Activated naive CD4-positive, alpha-beta T cell treated with anti-CD3 and anti-CD28 coated beads for 36 hours (primary cell): Measurements from ENCODE around the gene CAT. TPM values are rescaled to one million over a fixed set of nuclear protein-coding genes. Genes with fewer than 3 reads are reported as not detected.
A peak's percentile ranks its signal among the peaks of the same experiment; 100 is the strongest.

Experiments
- CTCF ChIA-PET: fragments of 350-600 bp; sonication (Branson Sonifier 250); formaldehyde crosslinking; loops from one replicate; lab custom pipeline; 2021; ENCODE audit warnings: antibody characterized with exemption; lab: Charles Lee
- DNase-seq: peaks from one replicate; pipeline ENCODE4 v3.0.0-alpha.2; 2020
- H3K27ac Mint-ChIP-seq: one replicate; pipeline ENCODE4 v1.8.0; 2021; ENCODE audit warnings: mild to moderate bottlenecking, mixed read lengths
- H3K27me3 Mint-ChIP-seq: one replicate; pipeline ENCODE4 v1.8.0; 2021; ENCODE audit warnings: low read depth, mixed read lengths
- H3K36me3 Mint-ChIP-seq: one replicate; pipeline ENCODE4 v1.8.0; 2021; ENCODE audit warnings: low read depth, mixed read lengths
- H3K4me1 Mint-ChIP-seq: one replicate; pipeline ENCODE4 v1.8.0; 2021; ENCODE audit warnings: low read depth, mixed read lengths
- H3K4me3 Mint-ChIP-seq: one replicate; pipeline ENCODE4 v1.8.0; 2021; ENCODE audit warnings: mild to moderate bottlenecking, moderate library complexity, mixed read lengths
- H3K9me3 Mint-ChIP-seq: one replicate; pipeline ENCODE4 v1.8.0; 2021; ENCODE audit warnings: mixed read lengths
- intact Hi-C: fragments of 100-400 bp; cut with micrococcal nuclease; formaldehyde crosslinking; loops from one replicate; pipeline ENCODE4 v1.15.1; 2023
- total RNA-seq, 2 experiments: library from RNA; stranded (reverse); gene quantifications; one replicate each; pipeline ENCODE4 v1.2.3, GENCODE V29; 2021

Gene CAT
- total RNA-seq, 2 experiments from 2014 or later: 28.3 to 29.1 TPM

DNA sequence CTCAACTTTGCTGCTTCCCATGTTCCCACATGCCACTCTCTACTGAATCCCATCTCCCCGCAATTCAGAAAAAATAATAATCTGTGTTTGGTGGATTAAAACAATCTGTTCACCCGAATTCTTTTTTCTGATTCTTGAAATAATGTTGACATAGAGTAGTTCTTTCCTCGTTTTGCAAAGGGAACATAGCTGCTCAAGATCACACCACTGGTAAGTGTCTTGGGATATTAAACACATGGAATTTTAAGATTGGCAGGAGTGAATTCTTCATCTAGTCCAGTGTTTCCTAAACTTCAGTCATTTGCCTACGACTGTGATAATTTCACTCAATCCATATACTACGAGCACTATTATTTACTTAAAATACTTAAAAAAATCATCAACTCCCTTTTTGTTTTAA lies 68.9 kb downstream of the CAT start:
- CTCF ChIA-PET: no interaction called here
- no peak for DNase-seq
- intact Hi-C loops: no loop called here
- Mint-ChIP-seq H3K27ac (no peak overlapping the region), H3K4me1 (no peaks in the 10 kb centered on the region), H3K4me3 (no peak overlapping the region), H3K9me3 (no peaks in the 10 kb centered on the region), H3K27me3 (no peaks in the 10 kb centered on the region), H3K36me3 (no peaks in the 10 kb centered on the region)

DNA sequence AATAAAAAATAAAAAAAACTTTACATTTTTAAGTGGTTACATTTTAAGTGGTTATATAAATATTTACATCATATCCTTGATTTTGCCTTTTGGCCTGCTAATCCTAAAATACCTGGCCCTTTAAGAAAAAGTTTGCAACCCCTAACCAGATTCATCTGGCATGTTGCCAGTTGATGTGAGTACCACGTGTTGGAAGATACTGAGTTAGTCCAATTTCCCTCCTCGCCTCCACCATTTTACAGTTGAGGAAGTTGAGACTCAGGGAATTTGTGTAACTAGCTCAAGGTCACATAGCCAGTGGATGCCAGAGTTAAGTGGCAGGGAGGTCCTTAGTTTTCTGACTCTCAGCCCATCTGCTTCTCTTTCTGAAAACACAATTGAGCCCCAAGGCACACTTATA lies 69.8 kb downstream of the CAT start:
- H3K27me3 Mint-ChIP-seq: no peaks in the 10 kb centered on the region
- H3K9me3 Mint-ChIP-seq: no peaks in the 10 kb centered on the region
- CTCF ChIA-PET: no interaction called here

DNA sequence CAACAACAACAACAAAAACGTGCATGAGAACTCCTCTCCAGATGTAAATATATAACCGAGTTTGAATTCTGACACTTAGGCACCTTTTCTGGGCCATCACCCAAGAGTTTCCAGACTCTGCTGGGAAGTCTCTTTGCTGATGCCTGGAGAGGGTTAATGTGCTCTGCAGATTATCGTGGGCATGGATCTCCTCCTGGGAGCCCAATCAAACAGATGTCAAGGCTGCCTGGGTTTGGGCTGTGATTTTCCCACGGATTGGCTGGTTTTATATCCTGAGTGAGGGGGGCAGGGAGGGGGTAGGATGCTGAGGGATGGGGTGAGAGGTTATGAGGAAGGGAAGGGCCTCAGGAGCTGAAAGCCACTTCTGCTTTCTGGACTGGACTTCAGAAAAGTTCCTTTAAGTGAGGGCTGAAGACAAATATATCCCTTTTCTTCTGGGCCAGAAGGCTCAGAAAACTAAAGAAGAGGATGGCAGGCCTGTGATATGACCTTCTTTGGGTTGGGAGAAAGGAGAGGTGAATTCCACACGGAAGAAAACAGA lies 70.7 kb downstream of the CAT start:
- no peak for DNase-seq
- no peaks in the 10 kb centered on the region for H3K4me1 Mint-ChIP-seq
- intact Hi-C loops: no loop called here
- no peak overlapping the region for H3K4me3 Mint-ChIP-seq
- H3K27me3 Mint-ChIP-seq: no peaks in the 10 kb centered on the region
- H3K9me3 Mint-ChIP-seq: no peaks in the 10 kb centered on the region
- H3K27ac Mint-ChIP-seq: no peak overlapping the region
- no peaks in the 10 kb centered on the region for H3K36me3 Mint-ChIP-seq
- CTCF ChIA-PET: no interaction called here

More for the DNA sequence above, 69.8 kb downstream of the CAT start:
- no peaks in the 10 kb centered on the region for H3K36me3 Mint-ChIP-seq
- H3K4me1 Mint-ChIP-seq: no peaks in the 10 kb centered on the region
- no peak for DNase-seq
- H3K27ac Mint-ChIP-seq: no peak overlapping the region
- H3K4me3 Mint-ChIP-seq: no peak overlapping the region
- intact Hi-C loops: no loop called here

DNA sequence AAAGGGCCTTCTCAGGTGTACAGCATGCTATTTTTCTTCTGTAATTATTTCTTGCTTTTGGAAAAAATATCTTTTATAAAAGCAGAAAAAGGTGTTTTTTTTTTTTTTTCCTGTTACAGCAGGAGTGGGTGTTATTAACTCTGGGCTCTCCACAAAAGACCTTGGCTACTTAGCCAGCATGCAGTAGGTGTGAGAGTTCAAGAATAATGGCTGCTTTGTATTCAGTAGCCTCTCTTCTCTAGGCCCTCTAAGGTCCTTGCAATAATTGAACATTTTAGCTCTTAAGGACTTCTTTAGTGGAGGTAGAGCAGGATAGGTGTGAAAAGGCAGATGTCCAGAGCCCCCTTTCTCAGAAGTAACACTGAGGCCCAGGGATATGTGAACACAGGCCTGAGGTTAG lies 71.5 kb downstream of the CAT start:
- Mint-ChIP-seq H3K36me3 (no peaks in the 10 kb centered on the region), H3K27ac (no peak overlapping the region), H3K27me3 (no peaks in the 10 kb centered on the region), H3K4me1 (no peaks in the 10 kb centered on the region), H3K9me3 (no peaks in the 10 kb centered on the region), H3K4me3 (no peak overlapping the region)
- DNase-seq: no peak
- intact Hi-C loops: loop anchor here (5.0 kb wide), 2 partner anchors 142 to 882 kb away; no protein-coding TSS in a partner anchor
- CTCF ChIA-PET: interaction anchor here (0.6 kb wide), 1 partner anchor 591 kb away, joined by 3 read pairs; no protein-coding TSS in a partner anchor

DNA sequence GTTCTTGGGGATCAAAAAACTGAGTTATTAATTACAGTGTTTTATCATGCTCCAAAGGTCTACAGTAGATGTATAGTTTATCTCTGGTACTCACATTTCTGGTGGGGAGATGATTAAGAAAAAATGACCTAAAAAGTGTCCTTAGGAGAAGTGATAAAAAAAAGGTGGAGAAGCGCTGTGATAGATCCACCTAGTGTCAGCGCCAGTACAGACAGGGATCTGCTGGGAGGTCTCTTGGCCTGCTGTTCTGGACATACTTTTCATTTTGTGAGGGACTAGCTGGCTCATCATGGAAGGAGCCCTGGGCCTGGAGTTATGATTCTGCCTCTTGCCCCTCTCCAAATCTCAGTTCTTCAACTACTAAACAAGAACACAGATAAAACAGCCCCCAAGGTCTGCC lies 71.9 kb downstream of the CAT start:
- no peaks in the 10 kb centered on the region for H3K36me3 Mint-ChIP-seq
- H3K4me3 Mint-ChIP-seq: no peak overlapping the region
- H3K4me1 Mint-ChIP-seq: no peaks in the 10 kb centered on the region
- no peak overlapping the region for H3K27ac Mint-ChIP-seq
- H3K9me3 Mint-ChIP-seq: no peaks in the 10 kb centered on the region
- intact Hi-C loops: loop anchor here (5.0 kb wide), 2 partner anchors 142 to 882 kb away; no protein-coding TSS in a partner anchor
- no peak for DNase-seq
- CTCF ChIA-PET: interaction anchor here (0.5 to 0.6 kb wide), 2 partner anchors 46 to 592 kb away, joined by 3 read pairs; no protein-coding TSS in a partner anchor
- no peaks in the 10 kb centered on the region for H3K27me3 Mint-ChIP-seq

DNA sequence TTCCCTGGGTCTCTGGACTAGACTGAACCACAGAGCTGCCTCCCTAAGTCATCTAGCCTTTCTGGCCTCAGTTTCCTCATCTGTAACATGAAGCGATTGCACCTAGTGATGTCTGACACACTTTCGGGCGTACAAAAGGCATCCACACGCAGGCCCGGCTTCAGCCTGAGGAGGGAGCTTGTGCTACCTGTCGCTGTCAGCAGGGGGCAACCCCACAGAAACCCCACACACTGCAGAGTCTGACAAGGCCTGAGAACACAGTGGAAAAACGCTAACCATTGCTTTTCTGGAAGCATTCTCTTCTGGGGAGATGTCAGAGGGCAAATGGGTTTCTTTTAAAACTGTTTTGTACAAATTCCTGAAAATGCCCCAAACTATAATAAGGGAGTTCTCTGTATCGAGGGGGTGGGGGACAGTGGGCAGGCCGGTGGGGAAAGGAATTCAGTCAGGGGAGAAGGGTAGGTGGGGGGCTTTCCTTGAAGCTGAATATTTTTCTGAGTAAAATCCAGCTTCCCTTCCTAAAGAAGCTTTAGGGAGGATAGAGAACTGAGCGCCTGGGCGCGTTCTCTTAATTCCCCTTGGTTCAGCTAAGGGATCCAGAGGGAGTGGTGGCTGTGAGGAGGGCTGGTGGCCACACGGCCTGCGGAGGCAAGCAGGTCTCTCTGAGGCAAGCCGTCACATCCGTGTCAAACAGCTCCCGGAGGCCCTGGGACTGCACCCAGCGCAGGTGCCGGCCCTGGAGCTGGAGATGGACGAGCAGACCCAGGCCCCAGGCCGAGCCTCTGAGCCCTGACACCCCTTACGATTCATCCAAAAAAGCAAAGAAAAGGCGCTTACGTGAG lies 74.3 kb downstream of the CAT start:
- Mint-ChIP-seq H3K9me3 (no peaks in the 10 kb centered on the region), H3K4me1 (no peaks in the 10 kb centered on the region), H3K27me3 (no peaks in the 10 kb centered on the region), H3K27ac (no peak overlapping the region), H3K4me3 (no peak overlapping the region), H3K36me3 (no peaks in the 10 kb centered on the region)
- CTCF ChIA-PET: interaction anchor here (0.6 to 3.1 kb wide), 16 partner anchors 10 to 879 kb away, joined by 3 to 12 read pairs (median 4); no protein-coding TSS in a partner anchor
- DNase-seq: peak; percentile 74
- intact Hi-C loops: loop anchor here (5.0 kb wide), 2 partner anchors 139 to 879 kb away; no protein-coding TSS in a partner anchor

DNA sequence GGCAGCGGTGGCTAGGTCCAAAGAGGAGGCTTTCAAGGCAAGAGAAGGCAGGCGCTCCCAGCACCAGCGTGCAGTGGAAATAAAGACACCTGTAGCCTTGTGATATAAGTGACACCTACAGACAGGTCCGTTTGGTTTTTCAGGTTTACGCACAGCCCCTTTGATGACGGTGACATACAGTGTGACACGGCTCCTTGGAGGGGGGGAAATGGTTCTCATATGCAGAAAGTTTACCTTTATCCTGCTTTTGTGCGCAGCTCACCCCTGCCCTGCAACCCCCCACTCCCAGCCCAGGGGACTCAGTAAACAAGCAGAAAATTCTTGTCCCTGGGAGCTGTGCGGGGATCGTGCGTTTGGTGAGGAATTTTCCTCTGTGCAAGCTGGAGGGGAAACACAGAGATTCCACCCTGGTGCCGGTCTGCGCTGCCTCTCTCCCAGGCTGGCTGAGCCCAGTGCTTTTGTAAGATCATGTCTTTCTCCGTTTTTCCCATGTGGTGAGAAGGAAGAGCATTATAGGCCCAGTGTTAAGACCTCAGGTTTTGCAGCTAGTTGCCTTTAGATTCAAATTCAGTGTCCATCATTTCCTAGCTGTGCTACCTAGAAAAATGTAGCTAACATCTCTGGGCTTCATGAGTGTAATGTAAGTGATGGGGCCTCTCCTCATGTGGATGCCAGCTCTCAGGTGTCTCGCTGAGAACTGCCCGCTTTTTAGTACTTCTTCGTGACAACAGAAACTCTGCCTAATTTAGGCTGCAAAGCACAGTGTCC lies 75.1 kb downstream of the CAT start, which contains the start of gene ELF5:
Gene ELF5 (minus strand): TSS at position 113 of the 768 bp plus-strand sequence. CDS start 8,045 bp downstream, outside the sequence.
- Mint-ChIP-seq H3K27ac (no peak within 1 kb of the TSS), H3K4me1 (no peaks in the 10 kb centered on the region), H3K9me3 (no peaks in the 10 kb centered on the region), H3K36me3 (no peaks in the 10 kb centered on the region), H3K27me3 (no peaks in the 10 kb centered on the region), H3K4me3 (no peak within 1 kb of the TSS)
- intact Hi-C loops: loop anchor here (5.0 kb wide), 2 partner anchors 138 to 878 kb away; no protein-coding TSS in a partner anchor
- CTCF ChIA-PET: interaction anchor here (0.6 to 3.1 kb wide), 11 partner anchors 9 to 878 kb away, joined by 3 to 12 read pairs (median 3); no protein-coding TSS in a partner anchor
- no peak for DNase-seq

DNA sequence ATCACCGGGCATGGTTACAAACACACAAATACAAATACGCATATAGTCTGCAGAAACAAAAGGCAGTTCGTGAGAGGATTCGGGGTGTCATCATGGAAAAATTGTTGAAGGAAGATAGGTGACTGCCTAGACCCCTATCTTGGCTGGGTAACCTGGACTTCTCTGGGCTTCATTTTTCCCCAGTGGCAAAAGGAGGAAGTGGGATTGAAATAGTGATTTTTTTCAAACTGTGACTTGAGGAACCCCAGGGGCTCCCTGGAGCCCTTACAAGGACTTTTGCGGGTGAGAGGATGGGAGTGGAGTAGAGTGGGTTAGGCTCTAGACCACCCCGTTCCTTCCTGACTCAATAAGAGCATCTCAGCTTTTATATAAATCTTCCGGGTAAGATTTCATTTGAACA lies 75.9 kb downstream of the CAT start:
- Mint-ChIP-seq H3K36me3 (no peaks in the 10 kb centered on the region), H3K4me1 (no peaks in the 10 kb centered on the region), H3K9me3 (no peaks in the 10 kb centered on the region), H3K27me3 (no peaks in the 10 kb centered on the region), H3K27ac (no peak overlapping the region), H3K4me3 (no peak overlapping the region)
- CTCF ChIA-PET: interaction anchor here (0.8 to 3.1 kb wide), 2 partner anchors 22 to 384 kb away, joined by 3 to 12 read pairs; no protein-coding TSS in a partner anchor
- intact Hi-C loops: loop anchor here (5.0 kb wide), 2 partner anchors 138 to 878 kb away; no protein-coding TSS in a partner anchor
- no peak for DNase-seq

DNA sequence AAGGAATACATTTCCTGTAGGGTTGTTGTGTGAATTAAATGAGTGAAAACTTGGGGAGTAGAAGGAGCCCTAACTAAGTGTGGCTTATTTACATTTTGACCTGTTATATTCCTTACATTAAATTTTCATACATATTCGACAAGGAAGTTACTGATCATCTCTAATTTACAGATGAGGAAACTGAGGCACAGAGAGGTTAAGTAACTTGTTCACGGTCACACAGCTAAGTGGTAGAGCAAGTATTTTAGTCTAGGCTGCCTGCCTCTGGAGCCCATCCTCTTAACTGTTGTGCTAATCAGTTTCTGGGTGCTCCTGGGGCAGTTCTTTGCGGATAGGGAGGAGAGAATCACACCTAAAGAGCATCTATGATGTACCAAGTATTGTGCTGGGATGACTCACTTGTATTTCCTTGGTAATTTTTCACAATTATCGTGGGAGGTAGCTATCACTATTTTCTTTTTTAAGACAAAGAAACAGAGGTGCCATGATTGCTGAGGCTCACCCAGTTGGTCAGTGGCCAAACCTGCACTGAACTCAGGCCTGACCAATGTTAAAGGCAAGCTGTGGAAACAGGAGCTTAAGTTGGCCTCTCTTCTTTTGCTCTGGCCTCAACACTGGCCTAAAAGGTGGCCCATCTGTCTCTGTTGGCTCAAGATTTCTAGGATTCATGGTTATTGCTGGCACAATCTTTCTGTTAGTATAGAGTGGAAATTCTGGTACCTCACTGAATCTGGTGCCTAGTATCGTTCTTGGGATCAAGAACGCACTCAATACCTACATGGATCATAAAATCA lies 77.7 kb downstream of the CAT start:
- intact Hi-C loops: no loop called here
- no peaks in the 10 kb centered on the region for H3K27me3 Mint-ChIP-seq
- H3K9me3 Mint-ChIP-seq: no peaks in the 10 kb centered on the region
- H3K36me3 Mint-ChIP-seq: no peaks in the 10 kb centered on the region
- no peak overlapping the region for H3K27ac Mint-ChIP-seq
- CTCF ChIA-PET: no interaction called here
- H3K4me1 Mint-ChIP-seq: no peaks in the 10 kb centered on the region
- H3K4me3 Mint-ChIP-seq: no peak overlapping the region
- DNase-seq: no peak

DNA sequence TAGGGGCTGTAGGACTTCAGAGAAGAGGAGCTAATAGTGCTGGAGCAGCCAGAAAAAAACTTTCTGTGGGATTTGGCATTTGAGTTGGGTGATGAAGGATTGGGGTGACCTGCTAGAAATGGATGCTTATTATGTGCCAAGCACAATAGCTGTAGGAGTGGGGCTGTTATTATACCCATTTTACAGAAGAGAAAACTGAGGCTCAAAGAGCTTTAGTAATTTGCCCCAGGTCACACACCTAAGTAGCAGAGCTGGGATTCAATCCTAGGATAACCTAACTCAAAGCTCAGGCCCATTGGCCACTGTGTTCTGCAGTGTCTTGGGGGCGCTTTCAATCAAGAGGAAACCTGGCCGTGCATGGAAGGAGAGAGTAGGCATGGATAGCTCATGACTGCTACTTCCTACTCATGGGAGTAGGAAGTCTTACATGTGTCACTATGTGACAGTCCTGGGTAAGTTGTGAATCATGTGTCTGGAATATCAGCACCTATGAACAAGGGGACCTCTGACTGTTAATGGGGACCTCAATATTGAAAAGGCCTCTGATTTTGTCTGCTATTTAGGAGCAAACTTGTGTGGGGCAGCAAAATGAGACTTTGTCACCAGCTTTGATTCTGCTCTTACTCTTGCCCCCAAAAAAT lies 81.0 kb downstream of the CAT start:
- CTCF ChIA-PET: no interaction called here
- Mint-ChIP-seq H3K27ac (no peak overlapping the region), H3K9me3 (no peaks in the 10 kb centered on the region)

DNA sequence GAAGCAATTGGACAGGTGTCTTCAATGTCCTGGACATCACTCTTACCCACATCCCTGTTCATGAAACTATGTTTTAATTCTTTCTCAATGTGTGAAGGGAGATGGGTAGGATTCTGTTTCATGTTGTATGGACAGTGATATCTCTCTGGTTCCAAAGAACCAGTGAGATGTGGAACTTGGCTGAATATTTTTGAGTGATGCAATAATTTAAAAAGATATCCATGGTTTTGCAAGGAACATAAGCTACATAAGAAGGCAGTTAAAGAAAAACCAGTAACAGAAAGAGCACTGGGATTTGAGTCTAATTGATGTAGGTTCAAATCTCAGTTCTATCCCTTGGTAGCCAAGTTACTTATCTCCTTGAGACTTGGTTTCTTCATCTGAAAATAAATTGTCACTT lies 82.5 kb downstream of the CAT start:
- intact Hi-C loops: no loop called here
- DNase-seq: no peak
- no peak overlapping the region for H3K27ac Mint-ChIP-seq
- H3K36me3 Mint-ChIP-seq: no peaks in the 10 kb centered on the region
- no peaks in the 10 kb centered on the region for H3K4me1 Mint-ChIP-seq
- CTCF ChIA-PET: no interaction called here
- no peaks in the 10 kb centered on the region for H3K9me3 Mint-ChIP-seq
- H3K27me3 Mint-ChIP-seq: no peaks in the 10 kb centered on the region
- no peak overlapping the region for H3K4me3 Mint-ChIP-seq

More for the DNA sequence above, 81.0 kb downstream of the CAT start:
- Mint-ChIP-seq H3K36me3 (no peaks in the 10 kb centered on the region), H3K4me1 (no peaks in the 10 kb centered on the region), H3K4me3 (no peak overlapping the region), H3K27me3 (no peaks in the 10 kb centered on the region)
- intact Hi-C loops: no loop called here
- no peak for DNase-seq
